DOHH2 (cell line): ENCODE results near the gene ZBTB3.

Experiments
- EZH2phosphoT487 ChIP-seq: fragments of 200-600 bp; sonication (generic); IDR thresholded peaks from 2 replicates; pipeline ENCODE4 v1.6.1; 2017; ENCODE audit warnings: borderline replicate concordance, mild to moderate bottlenecking, antibody characterized with exemption, low read length, moderate library complexity, mixed read lengths
- TF ChIP-seq, protein P1 (sequence below): fragments of 200-600 bp; sonication (generic); IDR thresholded peaks from one replicate; pipeline ENCODE4 v1.5.1; 2014; ENCODE audit warnings: antibody characterized with exemption, mild to moderate bottlenecking, low read depth, low read length; ENCODE audit not compliant: poor library complexity, severe bottlenecking

DNA sequence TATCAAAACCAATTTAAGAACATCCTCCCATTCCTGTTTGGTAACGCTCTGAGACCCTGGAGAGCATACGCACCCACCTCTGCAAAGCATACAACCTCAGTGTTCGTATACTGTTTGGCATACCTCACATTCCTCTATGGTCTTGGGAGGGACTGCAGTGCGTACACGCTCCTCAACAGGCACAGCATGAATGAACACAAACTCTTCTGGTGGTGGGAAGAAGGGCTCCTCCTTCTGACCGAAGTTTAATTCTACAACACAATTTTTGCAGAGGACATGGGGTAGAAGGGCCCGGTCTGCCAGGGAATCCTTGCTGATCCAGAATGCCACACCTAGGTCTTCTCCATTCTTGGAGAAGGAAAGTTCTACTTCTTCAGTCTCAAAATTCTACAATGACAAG lies 32.0 kb downstream of the ZBTB3 start:
- TF ChIP-seq, protein P1, sequence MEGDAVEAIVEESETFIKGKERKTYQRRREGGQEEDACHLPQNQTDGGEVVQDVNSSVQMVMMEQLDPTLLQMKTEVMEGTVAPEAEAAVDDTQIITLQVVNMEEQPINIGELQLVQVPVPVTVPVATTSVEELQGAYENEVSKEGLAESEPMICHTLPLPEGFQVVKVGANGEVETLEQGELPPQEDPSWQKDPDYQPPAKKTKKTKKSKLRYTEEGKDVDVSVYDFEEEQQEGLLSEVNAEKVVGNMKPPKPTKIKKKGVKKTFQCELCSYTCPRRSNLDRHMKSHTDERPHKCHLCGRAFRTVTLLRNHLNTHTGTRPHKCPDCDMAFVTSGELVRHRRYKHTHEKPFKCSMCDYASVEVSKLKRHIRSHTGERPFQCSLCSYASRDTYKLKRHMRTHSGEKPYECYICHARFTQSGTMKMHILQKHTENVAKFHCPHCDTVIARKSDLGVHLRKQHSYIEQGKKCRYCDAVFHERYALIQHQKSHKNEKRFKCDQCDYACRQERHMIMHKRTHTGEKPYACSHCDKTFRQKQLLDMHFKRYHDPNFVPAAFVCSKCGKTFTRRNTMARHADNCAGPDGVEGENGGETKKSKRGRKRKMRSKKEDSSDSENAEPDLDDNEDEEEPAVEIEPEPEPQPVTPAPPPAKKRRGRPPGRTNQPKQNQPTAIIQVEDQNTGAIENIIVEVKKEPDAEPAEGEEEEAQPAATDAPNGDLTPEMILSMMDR, result no peak
- no peak for TF ChIP-seq EZH2phosphoT487
